ENCODE measurements around the gene DDX4.

The DDX4 gene

DNA sequence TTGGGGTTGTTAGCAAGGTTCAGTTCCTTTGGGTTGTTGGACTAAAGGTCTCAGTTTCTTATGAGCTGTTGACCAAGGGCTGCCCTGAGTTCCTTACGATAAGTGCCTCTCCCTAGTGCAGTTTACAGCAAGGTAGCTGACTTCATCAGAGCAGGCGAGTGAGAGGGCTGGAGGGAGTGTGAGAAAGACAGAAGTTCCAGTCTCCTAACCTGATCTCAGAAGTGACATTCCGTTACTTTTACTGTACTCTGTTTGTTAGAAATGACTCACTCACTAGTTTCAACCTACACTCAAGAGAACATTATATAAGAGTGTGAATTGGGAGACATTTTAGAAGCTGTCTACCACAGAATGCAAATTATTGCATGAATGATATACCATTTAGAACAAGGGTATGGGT lies 92.1 kb downstream of the DDX4 start:
- no peak for DNase-seq

DNA sequence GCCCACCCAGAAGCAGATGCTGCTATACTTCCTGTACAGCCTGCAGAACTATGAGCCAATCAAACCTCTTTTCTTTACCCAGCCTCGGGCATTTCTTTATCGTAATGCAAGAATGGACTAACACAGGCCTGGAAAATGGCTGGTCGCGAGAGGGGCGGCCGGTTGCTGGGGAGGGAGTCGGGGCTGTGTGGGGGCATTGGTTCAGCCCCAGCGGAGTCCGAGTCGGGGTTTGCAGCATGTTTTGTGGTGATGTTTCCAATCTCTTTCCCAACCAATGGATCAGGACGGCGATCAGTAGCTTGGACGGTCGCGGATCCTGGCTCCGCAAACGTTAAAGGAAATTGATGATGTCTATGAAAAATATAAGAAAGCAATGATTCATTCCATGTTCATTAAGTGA lies 94.6 kb downstream of the DDX4 start:
- DNase-seq, result no peak

DNA sequence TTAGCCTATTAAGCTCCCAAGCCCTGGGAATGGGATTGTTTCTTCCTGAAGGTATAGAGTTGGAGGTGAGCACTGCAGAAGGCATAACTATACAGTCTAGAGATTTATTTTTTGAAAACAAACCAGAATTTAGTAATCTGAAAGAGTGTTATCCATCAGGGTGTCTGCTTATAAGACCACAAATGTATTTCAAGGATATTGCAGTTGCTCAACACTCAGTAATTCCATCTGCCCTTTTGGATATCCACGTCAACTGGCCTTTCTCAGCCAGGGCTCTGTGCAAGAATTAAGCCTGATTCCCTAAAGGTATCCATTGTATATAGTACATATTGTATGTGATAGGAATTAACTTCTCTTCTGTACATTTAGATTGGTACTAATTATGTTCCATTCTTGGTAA lies 98.3 kb downstream of the DDX4 start:
- no peak for DNase-seq

DNA sequence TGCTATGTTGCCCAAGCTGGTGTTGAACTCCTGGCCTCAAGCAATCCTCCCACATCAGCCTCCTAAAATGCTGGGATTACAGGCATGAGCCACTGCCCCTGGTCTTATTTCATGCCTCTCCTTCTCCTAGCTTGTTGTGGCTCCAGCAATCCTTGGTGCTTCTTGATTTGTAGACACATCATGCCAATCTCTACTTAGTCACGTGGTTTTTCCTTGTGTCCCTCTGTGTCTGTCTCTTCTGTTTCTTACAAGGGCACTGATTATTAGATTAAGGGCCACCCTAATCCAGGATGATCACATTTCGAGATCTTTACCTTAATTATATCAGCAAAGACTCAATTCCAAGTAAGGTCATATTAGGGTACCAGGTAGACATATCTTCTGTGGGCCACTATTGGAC lies 104.1 kb downstream of the DDX4 start:
- no peak for DNase-seq

DNA sequence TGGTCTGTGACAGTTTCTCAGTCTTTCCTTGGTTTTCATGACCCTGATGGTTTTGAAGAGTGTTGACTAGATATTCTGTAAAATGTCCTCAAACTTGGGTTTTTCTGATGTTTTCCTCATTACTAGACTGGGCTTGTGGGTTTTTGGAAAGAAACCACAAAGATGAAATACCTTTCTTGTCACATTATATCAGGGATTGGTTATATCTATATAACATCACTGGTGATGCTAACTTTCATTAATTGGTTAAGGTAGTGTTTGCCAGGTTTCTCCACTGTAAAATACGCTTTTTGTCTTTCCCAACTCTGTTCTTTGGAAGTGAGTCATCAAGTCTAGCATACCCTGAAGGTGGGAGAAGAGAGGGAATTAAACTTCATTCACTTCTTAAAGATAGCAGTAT lies 110.0 kb downstream of the DDX4 start:
- DNase-seq, result no peak

DNA sequence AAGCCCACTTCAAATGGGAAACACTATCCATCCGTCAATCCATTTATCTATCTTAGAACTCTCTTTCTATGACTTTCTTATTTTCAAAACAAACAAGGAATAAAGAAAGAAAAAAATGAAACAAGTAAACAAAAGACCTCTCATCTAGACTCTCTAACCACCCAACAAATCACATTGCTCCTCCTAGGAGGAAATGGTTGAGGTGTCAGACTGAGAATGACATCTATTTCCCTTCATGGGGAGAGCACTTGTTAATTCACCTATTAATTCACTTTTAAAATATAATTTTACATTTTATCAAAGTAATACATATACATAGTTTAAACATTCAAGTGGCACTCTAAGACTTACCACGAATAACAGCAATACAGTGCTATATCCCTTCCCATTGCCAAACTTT lies 110.9 kb downstream of the DDX4 start:
- no peak for DNase-seq

DNA sequence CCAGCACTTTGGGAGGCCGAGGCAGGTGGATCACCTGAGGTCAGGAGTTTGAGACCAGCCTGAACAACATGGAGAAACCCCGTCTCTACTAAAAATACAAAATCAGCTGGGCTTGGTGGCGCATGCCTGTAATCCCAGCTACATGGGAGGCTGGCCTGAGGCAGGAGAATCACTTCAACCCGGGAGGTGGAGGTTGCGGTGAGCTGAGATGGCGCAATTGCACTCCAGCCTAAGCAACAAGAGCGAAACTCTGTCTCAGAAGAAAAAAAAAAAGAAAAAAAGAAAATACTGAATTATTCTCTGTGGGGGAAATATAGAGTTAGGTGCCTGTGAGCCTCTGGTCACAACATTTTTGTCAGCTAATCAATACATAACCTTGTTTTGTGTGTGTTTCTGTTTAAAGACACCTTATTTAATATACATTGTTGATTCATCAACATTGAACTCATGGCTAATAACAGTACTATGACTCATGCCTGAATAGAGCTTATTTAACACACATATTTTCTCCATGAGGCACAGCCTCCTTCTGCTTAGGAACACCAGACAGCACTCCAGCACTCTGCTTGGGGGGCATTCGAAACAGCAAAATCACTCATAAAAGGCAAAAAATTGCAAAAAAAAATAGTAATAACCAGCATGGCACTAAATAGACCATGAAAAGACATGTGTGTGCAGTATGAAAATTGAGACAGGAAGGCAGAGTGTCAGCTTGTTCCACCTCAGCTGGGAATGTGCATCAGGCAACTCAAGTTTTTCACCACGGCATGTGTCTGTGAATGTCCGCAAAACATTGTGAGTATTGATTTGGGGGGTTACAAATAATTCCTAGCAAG lies 113.2 kb downstream of the DDX4 start, which contains the start of gene IL31RA:
TSS of gene IL31RA (plus strand) at position 519 of the 836 bp plus-strand sequence. CDS start at position 733, 214 bp downstream.
- DNase-seq, result no peak

DNA sequence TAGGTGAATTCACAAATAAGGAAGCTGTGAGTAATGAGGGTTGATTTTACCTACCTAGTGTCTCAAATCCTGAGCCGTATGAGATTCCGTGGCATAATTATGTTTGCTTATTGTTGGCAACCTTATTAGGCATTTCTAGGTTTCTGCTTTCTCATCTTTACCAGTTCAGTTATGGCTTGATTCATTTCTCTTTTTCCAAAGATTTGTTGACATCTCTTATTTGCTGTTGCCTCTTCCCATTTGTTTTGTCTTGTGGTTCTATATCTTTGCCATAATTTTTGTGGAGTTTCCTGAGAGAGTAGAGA lies 113.8 kb downstream of the DDX4 start:
- no peak for DNase-seq

DNA sequence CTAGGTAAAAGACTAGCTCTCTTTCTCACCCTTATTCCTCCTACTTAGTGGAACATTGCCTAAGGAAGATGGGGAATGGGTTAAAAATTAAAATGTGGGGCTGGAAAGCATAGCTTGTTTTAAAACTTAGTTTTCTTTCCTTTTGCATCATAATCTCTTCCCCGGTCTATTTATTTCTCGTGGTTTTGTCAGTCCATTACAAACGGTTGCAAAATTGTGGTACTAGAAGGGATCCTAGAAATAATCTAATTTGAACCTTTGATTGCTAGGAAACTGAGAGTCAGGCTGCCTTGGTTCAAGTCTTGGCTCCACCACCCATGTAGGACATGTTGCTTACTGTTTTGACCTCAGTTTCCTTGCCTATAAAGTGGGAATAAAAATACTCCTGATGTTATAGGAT lies 114.6 kb downstream of the DDX4 start:
- no peak for DNase-seq

DNA sequence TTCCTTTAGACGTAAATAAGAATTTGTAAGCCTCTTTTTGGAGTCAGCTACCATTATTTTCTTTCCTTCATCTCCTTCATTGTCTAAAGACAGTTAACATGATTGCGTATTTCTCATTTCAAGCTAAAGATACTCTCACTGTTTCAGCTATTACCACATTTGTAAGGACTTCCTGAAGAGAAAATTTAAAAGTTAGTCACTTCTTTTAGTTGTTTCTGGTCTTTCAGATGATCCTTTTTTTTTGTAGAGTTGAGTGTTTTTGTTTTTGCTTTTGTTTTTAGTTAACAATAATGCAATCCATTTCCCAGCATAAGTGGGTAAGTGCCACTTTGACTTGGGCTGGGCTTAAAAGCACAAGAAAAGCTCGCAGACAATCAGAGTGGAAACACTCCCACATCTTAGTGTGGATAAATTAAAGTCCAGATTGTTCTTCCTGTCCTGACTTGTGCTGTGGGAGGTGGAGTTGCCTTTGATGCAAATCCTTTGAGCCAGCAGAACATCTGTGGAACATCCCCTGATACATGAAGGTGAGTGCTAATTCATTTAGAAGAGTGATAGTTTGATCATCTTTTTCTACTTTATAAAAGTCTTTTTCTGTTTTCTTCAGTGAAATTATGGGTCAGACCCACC lies 115.3 kb downstream of the DDX4 start:
- DNase-seq, result no peak

DNA sequence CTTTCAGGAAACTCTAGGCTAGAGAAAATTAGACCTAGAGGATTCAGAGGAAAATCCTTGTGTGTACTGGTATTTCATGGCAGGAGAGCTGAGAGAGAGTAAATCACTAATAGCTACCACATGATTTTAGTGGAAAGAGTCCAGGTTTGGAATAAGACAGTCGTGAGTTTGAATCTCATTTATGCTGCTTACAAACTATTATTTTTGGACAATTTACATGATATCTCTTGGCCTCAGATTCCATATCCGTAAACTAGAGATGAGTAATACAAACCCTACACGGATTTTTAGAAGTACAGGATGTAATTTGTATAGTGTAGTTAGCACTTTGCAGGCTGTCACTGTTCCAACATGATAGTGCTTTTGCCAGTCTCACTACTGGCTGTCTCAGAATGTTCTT lies 116.0 kb downstream of the DDX4 start:
- DNase-seq, result no peak

DNA sequence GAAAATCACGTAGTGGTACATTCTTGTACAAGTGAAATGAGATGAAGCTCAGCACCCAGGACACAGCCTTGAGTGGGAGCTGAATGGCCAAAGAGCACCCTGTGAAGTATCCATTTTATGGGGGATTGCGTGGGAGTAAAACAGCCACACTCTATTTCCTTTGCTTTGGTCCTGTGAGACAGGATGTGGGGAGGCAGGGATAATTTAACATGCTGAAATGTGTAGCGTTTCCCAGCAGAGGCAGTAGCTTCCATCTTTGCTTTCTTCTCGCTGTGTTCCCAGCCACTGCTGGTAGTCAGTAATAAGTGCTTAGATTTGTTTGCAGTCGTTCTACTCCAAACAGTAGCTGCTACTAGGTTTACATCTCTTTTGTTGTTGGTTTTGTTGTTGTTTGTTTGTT lies 117.6 kb downstream of the DDX4 start:
- DNase-seq, result no peak

DNA sequence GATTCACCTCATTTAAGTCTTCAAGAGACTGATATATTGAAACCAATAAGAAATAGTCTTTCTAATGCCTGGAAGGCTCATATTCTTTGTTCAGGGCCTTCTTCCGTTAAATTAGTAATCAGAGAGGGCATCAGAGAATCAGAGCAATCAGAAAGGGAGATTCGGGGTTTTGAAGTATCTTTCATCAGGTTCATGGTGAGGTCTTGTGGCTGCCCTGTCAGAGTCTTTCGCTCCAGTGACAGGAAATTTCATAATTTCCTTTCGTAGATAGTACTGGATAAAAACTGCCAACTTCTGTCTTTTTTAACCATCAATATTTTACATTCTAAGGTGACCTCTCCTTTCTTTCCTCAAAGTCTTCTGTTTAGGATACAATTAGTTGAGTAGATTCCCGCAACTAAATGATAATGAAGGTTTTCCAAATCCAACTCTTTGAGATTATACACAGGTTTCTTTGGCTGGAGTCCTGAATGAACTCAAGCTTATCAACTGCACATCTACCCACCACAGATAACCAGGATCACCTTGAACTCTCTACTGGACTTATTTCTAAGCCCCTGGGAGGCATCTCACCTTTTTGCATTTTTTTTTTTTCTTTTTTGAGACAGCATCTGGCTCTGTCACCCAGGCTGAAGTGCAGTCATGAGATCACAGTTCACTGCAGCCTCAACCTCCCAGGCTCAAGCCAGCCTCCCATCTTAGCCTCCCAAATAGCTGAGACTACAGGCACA lies 118.8 kb downstream of the DDX4 start:
- no peak for DNase-seq

DNA sequence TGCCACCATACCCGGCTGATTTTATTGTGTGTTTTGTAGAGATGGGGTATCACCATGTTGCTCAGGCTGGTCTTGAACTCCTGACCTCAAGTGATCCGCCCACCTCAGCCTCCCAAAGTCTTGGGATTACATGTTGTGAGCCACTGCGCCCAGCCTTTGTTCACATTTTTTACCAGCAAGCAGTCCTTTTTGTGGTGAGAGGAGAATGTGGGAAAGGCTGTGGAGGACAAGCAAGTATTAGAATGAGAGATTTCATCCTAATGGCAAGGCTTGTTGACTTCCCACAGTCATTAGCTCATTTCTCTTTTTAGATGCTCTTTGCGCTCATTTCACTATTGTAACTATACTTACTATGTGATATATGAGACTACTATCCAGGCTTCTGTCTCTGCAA lies 119.4 kb downstream of the DDX4 start:
- DNase-seq, result no peak

DNA sequence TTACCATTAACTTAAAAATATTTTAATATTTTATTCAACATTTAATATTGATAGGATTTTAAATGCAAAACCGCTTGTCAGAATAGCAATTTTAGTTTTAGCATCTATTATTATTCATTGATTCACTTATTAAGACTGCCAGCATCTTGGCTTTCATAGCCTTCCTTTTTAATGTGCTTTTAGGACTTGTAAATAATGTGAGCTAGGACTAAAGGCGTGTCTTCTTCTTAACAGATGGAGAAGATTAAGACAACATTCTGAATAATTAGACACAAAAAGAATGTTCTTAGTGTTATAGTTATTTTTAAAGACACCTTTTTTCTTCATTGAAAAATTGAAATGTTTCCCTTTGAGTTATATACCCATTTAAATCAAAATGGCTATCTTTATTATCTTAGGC lies 120.2 kb downstream of the DDX4 start:
- no peak for DNase-seq

DNA sequence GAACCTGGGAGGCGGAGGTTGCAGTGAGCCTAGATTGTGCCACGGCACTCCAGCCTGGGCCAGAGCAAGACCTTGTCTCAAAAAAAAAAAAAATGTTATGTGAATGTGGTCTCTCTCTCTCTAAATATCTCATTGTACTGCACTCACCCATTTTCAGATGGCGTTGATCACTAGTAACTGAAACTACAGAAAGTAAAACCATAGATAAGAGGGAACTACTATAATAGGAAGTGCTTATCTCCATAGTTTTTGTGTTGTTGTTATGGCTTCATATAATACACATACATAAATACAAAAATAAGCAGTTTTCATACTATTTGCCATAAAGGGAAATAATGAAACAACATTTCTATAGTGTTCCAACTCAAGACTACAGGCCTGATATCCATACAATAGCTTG lies 122.4 kb downstream of the DDX4 start:
- no peak for DNase-seq

DNA sequence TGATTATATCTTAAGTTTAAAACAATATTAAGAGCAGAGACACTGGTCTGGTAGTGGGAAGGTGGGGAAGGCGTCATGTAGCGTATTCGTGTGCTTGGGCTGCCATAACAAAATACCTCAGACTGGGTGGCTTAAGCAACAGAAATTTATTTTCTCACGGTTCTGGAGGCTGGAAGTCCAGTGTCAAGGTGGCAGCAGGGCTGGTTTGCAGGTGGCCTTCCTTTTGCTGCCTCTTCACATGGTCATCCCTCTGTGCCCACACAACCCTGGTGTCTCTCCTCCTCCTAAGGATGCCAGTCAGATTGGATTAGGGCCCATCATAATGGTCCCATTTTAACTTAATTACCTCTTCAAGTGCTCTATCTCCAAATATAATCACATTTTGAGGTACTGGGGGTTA lies 122.8 kb downstream of the DDX4 start:
- DNase-seq, result no peak

DNA sequence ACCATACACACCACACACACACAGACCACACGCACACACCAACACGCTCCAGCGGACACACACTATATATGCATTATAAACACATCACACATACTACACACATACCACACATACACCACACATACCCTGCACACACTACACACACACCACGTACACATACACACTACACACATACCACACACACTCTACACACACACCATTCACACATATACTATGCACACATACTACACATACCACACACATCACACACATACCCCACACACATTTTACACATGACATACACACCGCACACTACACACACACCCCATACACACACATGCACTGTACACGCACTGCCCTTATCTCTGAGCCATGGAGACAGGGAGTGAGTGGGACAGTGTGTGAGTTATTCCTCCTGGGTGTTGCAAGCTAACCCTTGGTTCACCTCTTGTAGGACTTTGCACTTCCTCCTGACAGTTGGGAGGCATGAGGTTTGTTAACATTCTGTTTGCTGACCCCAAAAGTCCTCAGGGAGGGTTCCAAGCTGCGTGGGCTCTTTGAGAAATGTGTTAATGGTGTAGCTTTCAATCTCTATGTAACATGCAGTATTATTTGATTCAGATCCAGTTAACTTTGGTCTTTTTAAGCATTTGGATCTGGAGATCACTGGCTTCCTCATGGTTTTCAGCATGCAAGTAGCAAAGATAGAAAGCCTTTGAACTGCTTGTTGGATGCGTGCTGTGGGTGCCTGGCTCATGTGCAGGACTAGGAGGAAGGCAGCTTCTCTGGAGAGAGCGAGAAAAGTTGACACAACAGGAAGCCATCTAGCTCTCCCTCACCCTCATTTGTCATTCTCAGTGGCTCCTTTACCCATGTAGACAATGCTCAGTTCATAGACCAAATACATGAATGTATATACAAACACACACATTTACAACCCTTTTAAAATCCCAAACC lies 127.0 kb downstream of the DDX4 start:
- DNase-seq, result no peak

DNA sequence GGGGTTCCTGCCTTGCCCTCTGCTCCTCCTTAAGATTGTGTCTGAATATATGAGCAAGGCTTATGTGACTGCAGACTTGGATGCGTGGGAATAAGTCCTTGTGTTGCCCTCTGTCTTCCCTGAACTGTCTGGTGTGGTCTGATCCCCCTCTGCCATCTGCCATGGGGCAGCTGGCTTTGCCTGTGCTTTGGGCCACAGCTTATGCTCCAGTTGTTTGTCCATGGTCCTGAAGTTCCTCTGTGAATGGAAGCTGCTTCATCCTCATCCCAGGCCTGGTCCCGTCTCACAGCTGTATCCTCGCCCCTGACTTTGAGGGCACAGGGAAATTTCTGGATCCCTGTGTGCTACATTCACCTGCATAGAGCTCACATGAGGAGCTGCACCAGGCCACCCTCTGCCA lies 128.0 kb downstream of the DDX4 start:
- DNase-seq, result no peak

DNA sequence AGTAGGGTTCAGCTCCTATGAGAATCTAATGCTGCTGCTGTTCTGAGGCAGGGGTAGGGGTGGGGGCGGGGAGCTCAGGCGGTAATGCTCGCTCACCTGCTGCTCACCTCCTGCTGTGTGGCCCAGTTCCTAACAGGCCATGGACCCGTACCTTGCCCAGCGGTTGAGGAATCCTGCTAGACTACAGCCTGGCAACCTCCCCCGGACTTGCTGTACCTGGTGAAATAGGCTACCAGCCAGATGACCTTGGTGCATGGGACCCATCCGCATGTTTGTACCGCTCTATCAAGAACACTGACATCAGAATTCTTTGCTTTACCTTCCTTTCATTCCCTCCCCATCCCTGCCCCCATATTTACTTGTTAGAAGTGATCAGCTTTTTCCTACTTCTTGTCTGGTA lies 128.6 kb downstream of the DDX4 start:
- no peak for DNase-seq
